T-helper 9 cell (primary cell): ENCODE measurements around the gene ATP13A5.

Experiments used
- DNase-seq: peaks from one replicate; pipeline ENCODE4 v3.0.0-alpha.2; 2020

ATP13A5 gene

DNA sequence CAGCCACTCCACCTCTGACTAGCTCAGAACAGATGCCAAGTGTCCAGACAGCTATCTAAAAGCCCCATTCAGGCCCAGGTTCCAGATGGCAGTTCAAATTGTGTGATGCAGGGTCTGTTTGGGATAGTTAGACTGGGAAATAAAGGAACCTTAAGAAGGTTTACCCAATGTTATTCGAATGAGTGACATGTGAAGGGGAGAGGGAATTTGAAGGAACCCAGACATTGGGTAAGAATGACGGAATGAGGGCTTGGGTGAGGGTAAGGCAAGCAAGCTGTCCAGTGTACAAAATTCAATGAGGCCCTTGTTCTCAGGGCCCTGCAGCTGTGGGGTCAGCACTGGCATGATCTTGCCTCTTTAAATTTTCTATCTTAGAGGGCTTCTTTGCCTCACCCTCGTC lies 34.1 kb downstream of the ATP13A5 start:
- DNase-seq, result no peak

- DNase-seq, result no peak
Observed at GRCh38 chr3:193343726-193344222, 34.8 kb downstream of the ATP13A5 start.

DNA sequence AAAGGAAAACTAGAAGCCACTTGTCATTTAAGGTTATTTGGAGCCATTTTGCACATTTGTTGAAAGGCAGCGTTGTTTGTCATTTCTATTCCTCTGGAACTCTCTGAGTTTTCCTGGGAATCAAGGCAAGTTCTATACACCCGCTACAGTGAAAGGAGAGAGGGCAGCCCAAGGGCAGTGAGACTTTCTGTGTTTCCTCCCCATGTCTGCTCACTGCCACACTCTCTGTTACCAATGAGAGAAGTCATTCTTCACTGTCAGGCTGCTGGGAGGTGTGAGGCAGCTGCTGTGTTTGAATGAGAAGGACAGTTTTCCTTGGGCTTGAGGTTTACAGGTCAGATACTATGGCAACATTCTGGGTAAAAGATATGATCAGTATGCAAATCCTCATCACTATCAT lies 36.0 kb downstream of the ATP13A5 start:
- no peak for DNase-seq

DNA sequence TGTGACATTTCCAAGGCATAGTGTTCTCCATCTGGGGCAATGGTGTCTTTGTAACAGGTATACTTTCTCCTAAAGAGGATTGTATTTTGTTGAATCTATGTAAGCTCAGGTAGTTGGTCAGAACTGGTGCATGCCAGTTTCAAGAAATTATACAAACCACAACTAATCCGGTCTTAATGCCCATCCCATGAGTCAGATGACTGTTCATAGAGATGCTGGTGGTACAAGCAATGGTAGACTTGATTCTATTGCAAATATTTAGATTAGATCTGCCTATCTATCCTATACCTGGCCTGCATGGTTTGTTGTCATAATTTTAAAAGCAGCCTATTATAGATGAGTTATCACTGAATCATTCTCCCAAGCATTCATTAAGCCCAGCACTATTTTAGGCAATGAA lies 43.5 kb downstream of the ATP13A5 start:
- DNase-seq, result no peak

- no peak for DNase-seq
Observed at GRCh38 chr3:193333229-193333628, 45.3 kb downstream of the ATP13A5 start.

DNA sequence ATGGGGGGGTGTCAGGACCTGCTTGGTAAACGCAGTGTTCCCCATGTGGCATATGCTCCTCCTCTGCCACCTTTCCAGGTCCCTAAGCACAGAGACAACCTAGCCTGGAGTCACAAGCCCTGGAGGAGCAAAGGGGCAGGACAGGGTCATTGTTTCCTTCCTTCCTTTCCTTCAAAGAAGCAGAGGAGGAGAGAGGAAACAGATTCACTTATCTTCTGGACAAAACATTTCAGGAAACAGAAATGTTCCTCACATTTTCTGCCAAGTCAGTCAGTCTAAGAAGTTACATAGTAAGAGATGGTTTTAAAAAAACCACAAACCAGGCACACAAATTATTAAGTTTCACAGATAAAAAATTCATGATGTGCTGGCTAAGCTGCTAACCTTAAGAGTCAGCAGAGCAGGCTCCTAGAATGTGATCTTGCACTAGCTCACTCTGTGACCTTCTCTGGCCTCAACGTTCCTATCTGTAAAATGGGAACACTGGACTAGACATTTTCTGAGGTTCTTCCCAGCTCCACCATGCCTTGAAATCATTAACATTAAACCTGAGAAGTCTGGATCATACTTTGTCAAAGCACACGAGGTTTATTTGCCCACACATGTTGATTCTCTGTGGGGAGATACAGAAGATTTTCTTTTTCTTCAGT lies 47.9 kb downstream of the ATP13A5 start:
- no peak for DNase-seq

- DNase-seq, result no peak
Observed at GRCh38 chr3:193317682-193318300, 60.8 kb downstream of the ATP13A5 start.

DNA sequence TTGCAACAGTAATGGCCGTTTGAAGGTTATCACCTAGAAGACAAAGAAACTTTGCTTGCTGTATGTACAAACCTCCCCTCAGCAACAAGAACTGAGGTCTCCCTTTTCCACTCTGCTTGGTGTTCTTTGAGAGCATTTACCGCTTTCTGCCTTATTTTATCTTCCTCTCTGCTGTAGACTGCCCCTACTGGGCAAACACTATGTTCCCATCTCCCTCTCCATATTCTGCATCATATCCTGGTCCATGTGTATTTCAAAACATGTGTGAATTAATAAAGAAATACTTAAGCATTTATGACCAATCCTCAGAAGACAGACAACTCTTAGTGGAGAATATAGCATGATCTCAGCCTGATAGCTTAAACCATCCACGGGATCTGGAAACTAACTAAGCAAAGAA lies 64.4 kb downstream of the ATP13A5 start:
- no peak for DNase-seq

GRCh38 chr3:193313061-193313958 lies 65.2 kb downstream of the ATP13A5 start:
- DNase-seq, result no peak

DNA sequence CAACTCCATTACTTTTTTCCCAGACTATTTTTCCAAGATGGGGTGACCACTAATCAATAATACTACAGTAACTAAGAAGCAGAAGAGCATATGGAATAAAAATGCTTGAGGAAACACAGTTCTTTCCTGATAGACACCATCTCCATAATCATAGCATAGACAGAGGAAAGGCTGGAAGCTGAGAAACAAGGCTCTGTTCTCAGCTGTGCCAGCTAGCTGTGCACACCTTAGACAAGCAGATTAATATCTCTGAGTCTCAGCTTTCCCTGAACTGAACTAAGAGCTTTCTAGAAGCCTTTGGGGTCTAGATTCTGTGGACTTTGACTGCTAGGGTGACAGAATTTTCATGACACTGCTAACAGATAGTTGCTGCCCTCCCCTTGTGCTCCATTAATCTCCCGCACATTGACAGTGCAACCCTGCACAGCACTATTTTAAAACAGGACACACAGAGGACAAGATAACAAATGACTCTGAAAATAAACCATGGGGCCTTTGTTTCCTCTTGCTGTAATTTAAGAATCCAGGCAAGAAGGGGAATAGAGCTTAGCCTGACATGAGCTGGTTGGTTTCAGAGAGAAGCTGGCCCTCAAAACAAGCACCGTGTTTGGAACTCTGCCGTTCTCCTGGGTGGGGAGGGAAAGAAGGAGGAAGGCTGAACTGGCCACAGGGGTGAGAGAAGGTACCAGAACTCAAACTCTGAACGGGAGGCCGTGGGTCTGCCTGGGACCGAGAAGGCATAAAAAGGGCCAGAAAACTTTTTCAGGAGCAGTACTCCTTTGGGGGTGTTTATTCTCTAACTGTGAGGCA lies 67.4 kb downstream of the ATP13A5 start:
- no peak for DNase-seq

DNA sequence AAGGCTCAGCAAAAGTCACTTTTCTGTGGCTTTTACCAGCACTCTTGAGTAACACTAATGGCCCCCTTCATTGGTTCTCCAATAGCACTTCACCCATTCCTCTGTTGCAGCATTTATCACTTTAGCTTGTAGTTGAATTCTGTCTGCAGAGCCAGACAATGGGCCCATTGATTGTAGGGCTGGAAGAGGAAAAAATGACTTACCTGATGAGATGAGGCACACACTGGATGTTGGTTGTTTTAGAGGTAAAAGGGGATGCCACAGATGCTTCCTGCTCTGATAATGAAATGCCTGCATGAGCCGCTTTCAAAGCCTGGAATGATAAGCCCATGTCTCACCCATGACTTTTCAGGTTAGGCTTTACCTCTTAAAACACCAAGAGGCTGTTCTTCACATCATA lies 73.2 kb downstream of the ATP13A5 start:
- DNase-seq, result no peak

GRCh38 chr3:193301433-193301832 lies 77.1 kb downstream of the ATP13A5 start:
- no peak for DNase-seq

GRCh38 chr3:193297421-193297820 lies 81.1 kb downstream of the ATP13A5 start:
- DNase-seq, result no peak

DNA sequence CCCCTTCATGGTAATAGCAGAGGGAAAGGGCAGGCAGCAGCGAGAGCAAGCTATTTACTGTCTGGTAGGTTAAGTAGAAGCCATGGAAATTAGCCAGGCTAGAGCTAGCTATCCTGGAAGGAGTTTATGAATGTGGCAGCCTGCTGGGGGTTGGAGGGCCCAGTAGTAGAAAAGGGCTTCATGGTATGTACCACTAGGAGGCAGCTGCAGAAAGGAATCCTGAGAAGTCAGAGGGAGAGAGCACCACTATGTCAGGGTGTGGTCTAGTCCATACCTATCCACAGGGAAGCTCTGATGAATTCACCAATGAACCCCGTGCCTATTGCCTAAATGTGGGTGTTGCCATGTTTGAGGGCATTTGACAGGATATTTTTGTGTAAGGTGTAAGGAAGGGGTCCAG lies 82.6 kb downstream of the ATP13A5 start:
- no peak for DNase-seq

GRCh38 chr3:193292386-193292785 lies 86.2 kb downstream of the ATP13A5 start:
- DNase-seq, result no peak

- DNase-seq, result no peak
Observed at GRCh38 chr3:193271101-193271840, 107.3 kb downstream of the ATP13A5 start.

DNA sequence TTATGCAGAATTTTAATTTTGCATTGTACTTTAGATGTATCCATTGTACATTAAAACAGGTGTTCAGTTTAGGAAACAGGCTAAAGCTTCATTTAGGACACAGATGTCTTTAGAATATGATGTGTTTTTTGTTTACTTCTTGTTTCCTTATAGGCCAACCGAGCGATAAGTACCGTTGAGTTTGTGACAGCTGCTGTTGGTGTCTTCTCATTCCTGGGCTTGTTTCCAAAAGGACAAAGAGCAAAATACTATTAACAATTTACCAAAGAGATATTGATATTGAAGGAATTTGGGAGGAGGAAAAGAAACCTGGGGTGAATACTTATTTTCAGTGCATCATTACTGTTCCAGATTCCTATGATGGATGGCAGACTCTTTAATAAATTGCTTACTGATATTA lies 108.1 kb downstream of the ATP13A5 start:
- no peak for DNase-seq

GRCh38 chr3:193269343-193270028 lies 109.1 kb downstream of the ATP13A5 start:
- no peak for DNase-seq

GRCh38 chr3:193262707-193263106 lies 115.8 kb downstream of the ATP13A5 start:
- no peak for DNase-seq

GRCh38 chr3:193261970-193262369 lies 116.6 kb downstream of the ATP13A5 start:
- no peak for DNase-seq

- DNase-seq, result no peak
Observed at GRCh38 chr3:193253986-193254660, 124.4 kb downstream of the ATP13A5 start.
